Camera-type eye (tissue), 1 donor: ENCODE measurements around the gene DRG2. TPM values are rescaled to one million over a fixed set of nuclear protein-coding genes. Genes with fewer than 3 reads are reported as not detected.

Experiments used
- total RNA-seq: library from RNA; depleted of rRNA; stranded (reverse); fragments of >200 nt; gene quantifications from one replicate; pipeline ENCODE4 v1.2.3, GENCODE V29; 2014

Gene DRG2, protein sequence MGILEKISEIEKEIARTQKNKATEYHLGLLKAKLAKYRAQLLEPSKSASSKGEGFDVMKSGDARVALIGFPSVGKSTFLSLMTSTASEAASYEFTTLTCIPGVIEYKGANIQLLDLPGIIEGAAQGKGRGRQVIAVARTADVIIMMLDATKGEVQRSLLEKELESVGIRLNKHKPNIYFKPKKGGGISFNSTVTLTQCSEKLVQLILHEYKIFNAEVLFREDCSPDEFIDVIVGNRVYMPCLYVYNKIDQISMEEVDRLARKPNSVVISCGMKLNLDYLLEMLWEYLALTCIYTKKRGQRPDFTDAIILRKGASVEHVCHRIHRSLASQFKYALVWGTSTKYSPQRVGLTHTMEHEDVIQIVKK
- total RNA-seq = 36.7 TPM

DNA sequence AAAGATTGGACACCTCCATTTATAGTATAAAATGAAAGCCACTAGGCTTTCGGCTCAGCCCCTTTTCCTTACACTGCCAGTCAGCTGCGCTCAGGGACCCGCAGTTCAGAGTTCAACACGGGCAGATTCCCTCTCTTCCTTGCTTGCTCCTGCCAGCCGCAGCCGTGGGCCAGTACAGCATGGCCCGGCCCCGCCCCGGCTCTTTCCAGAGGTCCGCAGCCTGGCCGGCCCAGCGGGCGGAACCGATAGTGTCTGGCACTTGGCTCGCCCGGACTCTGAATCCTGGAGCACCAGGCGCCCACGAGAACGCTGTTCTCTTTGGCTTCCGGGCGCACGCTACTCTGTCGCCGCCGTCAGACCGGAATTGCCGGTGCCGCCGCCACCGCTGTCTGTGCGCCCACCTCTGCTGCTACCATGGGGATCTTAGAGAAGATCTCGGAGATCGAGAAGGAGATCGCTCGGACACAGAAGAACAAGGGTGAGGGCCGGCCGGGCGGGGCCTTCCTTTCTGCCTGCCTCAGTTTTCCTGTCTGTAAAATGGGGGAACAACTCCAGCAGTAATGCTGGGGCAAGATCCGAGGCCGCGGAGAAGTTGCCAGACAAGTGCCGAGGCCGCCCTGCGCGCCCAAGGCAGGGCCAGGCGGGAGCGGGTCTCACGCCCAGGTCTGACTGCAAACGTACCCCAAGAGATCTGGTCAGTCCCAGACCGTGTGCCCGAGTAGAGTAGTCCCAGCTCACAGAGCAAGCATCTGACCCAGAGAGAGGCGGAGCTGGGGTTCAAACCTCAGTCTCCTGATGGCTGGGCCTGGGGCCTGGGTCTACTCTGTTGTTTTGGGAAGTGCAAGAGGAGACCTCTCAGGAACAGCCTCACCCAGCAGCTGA lies at the start of gene DRG2:
Gene DRG2 (plus strand): TSS at position 339 of the 882 bp plus-strand sequence. CDS start 76 bp downstream, at position 415.

GRCh38 chr17:18038861-18039534 lies 48.8 kb upstream of the DRG2 start, which contains the start of the genes ATPAF2 and GID4:
TSS of gene ATPAF2 (minus strand) at chr17:18039168. CDS start at chr17:18039013, 155 bp downstream.
TSS of gene GID4 (plus strand) at chr17:18039408. CDS start at chr17:18039465, 57 bp downstream.

DNA sequence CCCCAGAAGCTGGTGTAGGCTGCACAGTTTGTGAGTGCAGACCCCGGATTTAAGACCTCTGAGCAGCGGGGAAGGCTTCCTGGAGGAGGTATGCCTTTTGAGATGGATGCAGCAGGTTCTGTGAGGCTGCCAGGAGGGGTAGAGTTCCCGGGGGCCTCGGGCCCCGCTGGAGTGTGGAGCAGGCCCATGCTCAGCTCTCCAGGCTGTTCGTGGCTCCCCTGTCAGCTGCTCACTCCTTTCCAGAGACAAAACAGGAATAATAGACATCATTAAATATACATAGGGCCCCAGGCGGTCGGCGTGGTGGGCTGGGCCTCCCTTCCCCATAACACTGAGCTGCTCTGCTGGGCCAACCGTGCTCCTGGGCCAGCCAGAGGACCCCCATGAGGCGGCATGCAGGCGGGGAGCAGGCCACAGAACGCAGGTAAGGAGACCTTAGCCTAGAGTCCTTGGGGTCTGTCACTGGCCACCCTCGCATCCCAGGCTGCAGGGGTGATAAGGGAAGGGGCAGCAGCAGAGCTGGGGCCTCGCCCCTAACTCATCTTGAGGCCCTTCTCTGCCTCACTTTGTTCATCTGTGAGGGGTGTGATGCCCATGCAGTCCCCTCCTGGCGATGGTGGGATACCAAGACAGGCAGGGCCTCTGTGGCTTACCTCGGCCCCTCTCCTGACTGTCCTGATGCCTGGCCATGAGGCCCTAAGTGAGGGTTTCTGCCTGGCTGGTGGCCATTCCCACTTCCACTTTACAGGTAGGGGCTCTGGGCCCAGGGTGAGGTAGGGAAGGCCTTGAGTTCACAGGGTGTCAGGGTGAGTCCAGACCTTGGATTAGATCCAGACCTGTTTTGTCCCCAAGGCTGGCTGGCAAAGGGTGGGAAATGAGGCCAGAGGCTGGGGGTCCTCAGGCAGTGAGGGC lies 20.9 kb downstream of the DRG2 start, which contains the start of gene MYO15A:
Gene MYO15A (plus strand): TSS at position 356 of the 912 bp plus-strand sequence. CDS start 10,045 bp downstream, outside the sequence.

Other genes starting within 250 kb of the DRG2 start
- 54.0 TPM for gene TOM1L2, start 115.5 kb upstream of the DRG2 start, total RNA-seq
- 13.9 TPM for gene DRC3, start 115.1 kb upstream of the DRG2 start, total RNA-seq
- 31.6 TPM for gene ATPAF2, start 48.8 kb upstream of the DRG2 start, total RNA-seq
- 10.7 TPM for gene GID4, start 48.5 kb upstream of the DRG2 start, total RNA-seq
- 1.4 TPM for gene MYO15A, start 20.8 kb downstream of the DRG2 start, total RNA-seq
- gene ALKBH5, start 95.9 kb downstream of the DRG2 start, total RNA-seq = 115 TPM
- gene LLGL1, start 137.7 kb downstream of the DRG2 start, total RNA-seq = 52.7 TPM
- gene FLII, start 170.8 kb downstream of the DRG2 start, total RNA-seq = 113 TPM
- gene MIEF2, start 172.7 kb downstream of the DRG2 start, total RNA-seq = 46.4 TPM
- 62.1 TPM for gene TOP3A, start 227.0 kb downstream of the DRG2 start, total RNA-seq
- gene SMCR8, start 227.3 kb downstream of the DRG2 start, total RNA-seq = 21.5 TPM